SK-N-SH (cell line): Measurements from ENCODE around the gene PIGN.

Experiments used
- JUND ChIP-seq: IDR thresholded peaks from 2 replicates; pipeline ENCODE4 v1.4.0; 2012
- NFIC ChIP-seq: IDR thresholded peaks from 2 replicates; pipeline ENCODE4 v1.4.0; 2012; ENCODE audit warnings: borderline replicate concordance
- POLR2AphosphoS5 ChIP-seq: IDR thresholded peaks from 2 replicates; pipeline ENCODE4 v1.6.1; 2012; ENCODE audit warnings: low read depth, low read length
- RXRA ChIP-seq: IDR thresholded peaks from 2 replicates; pipeline ENCODE4 v1.4.0; 2012; ENCODE audit warnings: low read depth, mild to moderate bottlenecking, borderline replicate concordance
- TAF1 ChIP-seq: IDR thresholded peaks from 2 replicates; pipeline ENCODE4 v1.6.1; 2012; ENCODE audit warnings: low read depth, mild to moderate bottlenecking, low read length, moderate library complexity, borderline replicate concordance
- TF ChIP-seq, protein P1 (sequence below): fragments of 200-600 bp; sonication (generic); IDR thresholded peaks from 2 replicates; pipeline ENCODE4 v1.6.1; 2017; ENCODE audit warnings: antibody characterized with exemption, mild to moderate bottlenecking, moderate library complexity

DNA sequence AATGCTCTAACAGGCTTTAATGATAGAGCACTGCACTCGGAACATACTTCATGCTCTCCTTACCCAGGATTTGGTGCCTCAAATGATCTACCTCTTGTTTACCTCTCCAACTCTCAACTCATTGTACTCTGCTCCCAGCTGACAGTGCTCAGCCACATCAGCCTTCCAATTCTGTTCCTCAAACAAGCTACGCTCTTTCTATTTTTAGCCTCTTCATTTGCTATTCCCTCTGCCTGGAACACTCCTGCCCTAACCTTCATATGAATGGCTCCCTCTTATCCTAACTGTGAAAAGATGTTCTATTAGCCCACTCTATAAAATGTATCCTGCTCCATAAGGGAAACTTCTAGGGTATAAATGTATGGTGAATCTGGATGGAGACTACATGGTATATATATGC is 42.5 kb downstream of the PIGN start:
- TF ChIP-seq JUND (no peak), RXRA (no peak), TAF1 (no peak), NFIC (no peak), POLR2AphosphoS5 (no peak)
- TF ChIP-seq, protein P1, sequence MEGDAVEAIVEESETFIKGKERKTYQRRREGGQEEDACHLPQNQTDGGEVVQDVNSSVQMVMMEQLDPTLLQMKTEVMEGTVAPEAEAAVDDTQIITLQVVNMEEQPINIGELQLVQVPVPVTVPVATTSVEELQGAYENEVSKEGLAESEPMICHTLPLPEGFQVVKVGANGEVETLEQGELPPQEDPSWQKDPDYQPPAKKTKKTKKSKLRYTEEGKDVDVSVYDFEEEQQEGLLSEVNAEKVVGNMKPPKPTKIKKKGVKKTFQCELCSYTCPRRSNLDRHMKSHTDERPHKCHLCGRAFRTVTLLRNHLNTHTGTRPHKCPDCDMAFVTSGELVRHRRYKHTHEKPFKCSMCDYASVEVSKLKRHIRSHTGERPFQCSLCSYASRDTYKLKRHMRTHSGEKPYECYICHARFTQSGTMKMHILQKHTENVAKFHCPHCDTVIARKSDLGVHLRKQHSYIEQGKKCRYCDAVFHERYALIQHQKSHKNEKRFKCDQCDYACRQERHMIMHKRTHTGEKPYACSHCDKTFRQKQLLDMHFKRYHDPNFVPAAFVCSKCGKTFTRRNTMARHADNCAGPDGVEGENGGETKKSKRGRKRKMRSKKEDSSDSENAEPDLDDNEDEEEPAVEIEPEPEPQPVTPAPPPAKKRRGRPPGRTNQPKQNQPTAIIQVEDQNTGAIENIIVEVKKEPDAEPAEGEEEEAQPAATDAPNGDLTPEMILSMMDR, result no peak
